HG02943 (cell line): ENCODE data around the gene TEKT5.

Experiments
- ATAC-seq: cut with Tn5 transposase; IDR thresholded peaks from one replicate; pipeline ENCODE4 v1.9.1; 2021; ENCODE audit warnings: mild to moderate bottlenecking, low read depth, moderate library complexity; ENCODE audit not compliant: unreplicated experiment

TEKT5 gene

GRCh38 chr16:10613785-10614485, 80.8 kb downstream of the TEKT5 start:
- no peak for ATAC-seq

- ATAC-seq = no peak
Observed at GRCh38 chr16:10612649-10613179, 82.0 kb downstream of the TEKT5 start.

- ATAC-seq = no peak
Observed at GRCh38 chr16:10611825-10612342, 82.8 kb downstream of the TEKT5 start.

- no peak for ATAC-seq
Observed at GRCh38 chr16:10610499-10611184, 84.1 kb downstream of the TEKT5 start.

- no peak for ATAC-seq
Observed at GRCh38 chr16:10609402-10609774, 85.3 kb downstream of the TEKT5 start.

- ATAC-seq = no peak
Observed at GRCh38 chr16:10608687-10609401, 85.9 kb downstream of the TEKT5 start.

GRCh38 chr16:10607157-10607556, 87.6 kb downstream of the TEKT5 start:
- no peak for ATAC-seq

GRCh38 chr16:10606607-10607006, 88.1 kb downstream of the TEKT5 start:
- no peak for ATAC-seq

GRCh38 chr16:10605636-10606035, 89.1 kb downstream of the TEKT5 start:
- no peak for ATAC-seq

- no peak for ATAC-seq
Observed at GRCh38 chr16:10601444-10602408, 93.0 kb downstream of the TEKT5 start.

GRCh38 chr16:10600782-10601443, 93.8 kb downstream of the TEKT5 start:
- no peak for ATAC-seq

GRCh38 chr16:10599626-10600025, 95.1 kb downstream of the TEKT5 start:
- no peak for ATAC-seq

GRCh38 chr16:10598157-10598556, 96.6 kb downstream of the TEKT5 start:
- no peak for ATAC-seq

- no peak for ATAC-seq
Observed at GRCh38 chr16:10597187-10597601, 97.5 kb downstream of the TEKT5 start.

GRCh38 chr16:10594312-10594950, 100.3 kb downstream of the TEKT5 start:
- ATAC-seq = no peak

- ATAC-seq = no peak
Observed at GRCh38 chr16:10592611-10593010, 102.1 kb downstream of the TEKT5 start.

GRCh38 chr16:10590342-10590741, 104.4 kb downstream of the TEKT5 start:
- no peak for ATAC-seq

- ATAC-seq = no peak
Observed at GRCh38 chr16:10589109-10589508, 105.6 kb downstream of the TEKT5 start.

- no peak for ATAC-seq
Observed at GRCh38 chr16:10587622-10588021, 107.1 kb downstream of the TEKT5 start.
